HL-60 (cell line): ENCODE measurements around the gene ABCC2.

Source experiments
- POLR2AphosphoS5 ChIP-seq: IDR thresholded peaks from 2 replicates; pipeline ENCODE4 v1.6.1; 2012; ENCODE audit warnings: low read depth
- TF ChIP-seq, protein P1 (sequence below): IDR thresholded peaks from one replicate; pipeline ENCODE4 v1.5.1; 2011; ENCODE audit warnings: low read length, control low read depth, inconsistent platforms; ENCODE audit not compliant: insufficient read depth
- TF ChIP-seq, protein P2 (sequence below): IDR thresholded peaks from 2 replicates; pipeline ENCODE4 v1.6.1; 2012; ENCODE audit warnings: low read depth; ENCODE audit not compliant: insufficient replicate concordance

DNA sequence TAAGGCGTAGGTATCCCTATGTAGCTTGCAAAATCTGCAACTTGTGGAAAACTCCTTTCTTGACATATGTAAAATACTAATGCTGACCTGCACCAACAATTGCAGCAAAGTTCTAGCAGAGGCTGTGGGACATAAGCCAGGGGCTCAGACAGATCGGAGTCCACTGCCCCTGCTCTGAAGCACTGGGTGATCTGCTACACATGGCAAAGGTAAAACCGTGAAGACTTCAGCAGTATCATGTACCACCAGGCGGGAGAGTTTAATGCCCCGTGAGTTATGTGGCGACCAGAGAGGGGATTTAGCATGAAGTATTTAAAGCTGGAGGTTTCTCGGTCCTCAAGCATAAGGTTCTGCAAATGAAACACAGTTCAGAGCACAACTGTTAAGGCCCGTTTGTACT, 76.4 kb downstream of the ABCC2 start:
- TF ChIP-seq, protein P1, sequence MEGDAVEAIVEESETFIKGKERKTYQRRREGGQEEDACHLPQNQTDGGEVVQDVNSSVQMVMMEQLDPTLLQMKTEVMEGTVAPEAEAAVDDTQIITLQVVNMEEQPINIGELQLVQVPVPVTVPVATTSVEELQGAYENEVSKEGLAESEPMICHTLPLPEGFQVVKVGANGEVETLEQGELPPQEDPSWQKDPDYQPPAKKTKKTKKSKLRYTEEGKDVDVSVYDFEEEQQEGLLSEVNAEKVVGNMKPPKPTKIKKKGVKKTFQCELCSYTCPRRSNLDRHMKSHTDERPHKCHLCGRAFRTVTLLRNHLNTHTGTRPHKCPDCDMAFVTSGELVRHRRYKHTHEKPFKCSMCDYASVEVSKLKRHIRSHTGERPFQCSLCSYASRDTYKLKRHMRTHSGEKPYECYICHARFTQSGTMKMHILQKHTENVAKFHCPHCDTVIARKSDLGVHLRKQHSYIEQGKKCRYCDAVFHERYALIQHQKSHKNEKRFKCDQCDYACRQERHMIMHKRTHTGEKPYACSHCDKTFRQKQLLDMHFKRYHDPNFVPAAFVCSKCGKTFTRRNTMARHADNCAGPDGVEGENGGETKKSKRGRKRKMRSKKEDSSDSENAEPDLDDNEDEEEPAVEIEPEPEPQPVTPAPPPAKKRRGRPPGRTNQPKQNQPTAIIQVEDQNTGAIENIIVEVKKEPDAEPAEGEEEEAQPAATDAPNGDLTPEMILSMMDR: no peak
- TF ChIP-seq, protein P2, sequence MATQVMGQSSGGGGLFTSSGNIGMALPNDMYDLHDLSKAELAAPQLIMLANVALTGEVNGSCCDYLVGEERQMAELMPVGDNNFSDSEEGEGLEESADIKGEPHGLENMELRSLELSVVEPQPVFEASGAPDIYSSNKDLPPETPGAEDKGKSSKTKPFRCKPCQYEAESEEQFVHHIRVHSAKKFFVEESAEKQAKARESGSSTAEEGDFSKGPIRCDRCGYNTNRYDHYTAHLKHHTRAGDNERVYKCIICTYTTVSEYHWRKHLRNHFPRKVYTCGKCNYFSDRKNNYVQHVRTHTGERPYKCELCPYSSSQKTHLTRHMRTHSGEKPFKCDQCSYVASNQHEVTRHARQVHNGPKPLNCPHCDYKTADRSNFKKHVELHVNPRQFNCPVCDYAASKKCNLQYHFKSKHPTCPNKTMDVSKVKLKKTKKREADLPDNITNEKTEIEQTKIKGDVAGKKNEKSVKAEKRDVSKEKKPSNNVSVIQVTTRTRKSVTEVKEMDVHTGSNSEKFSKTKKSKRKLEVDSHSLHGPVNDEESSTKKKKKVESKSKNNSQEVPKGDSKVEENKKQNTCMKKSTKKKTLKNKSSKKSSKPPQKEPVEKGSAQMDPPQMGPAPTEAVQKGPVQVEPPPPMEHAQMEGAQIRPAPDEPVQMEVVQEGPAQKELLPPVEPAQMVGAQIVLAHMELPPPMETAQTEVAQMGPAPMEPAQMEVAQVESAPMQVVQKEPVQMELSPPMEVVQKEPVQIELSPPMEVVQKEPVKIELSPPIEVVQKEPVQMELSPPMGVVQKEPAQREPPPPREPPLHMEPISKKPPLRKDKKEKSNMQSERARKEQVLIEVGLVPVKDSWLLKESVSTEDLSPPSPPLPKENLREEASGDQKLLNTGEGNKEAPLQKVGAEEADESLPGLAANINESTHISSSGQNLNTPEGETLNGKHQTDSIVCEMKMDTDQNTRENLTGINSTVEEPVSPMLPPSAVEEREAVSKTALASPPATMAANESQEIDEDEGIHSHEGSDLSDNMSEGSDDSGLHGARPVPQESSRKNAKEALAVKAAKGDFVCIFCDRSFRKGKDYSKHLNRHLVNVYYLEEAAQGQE: no peak
- no peak for TF ChIP-seq POLR2AphosphoS5
